AG09319 (cell line): Measurements from ENCODE around the gene RRP15.
A peak's percentile ranks its signal among the peaks of the same experiment; 100 is the strongest.

Experiments
- DNase-seq: peaks from one replicate; pipeline ENCODE4 v3.0.0-alpha.2; 2010; ENCODE audit warnings: low read depth; ENCODE audit errors: extremely low read depth
- TF ChIP-seq, protein P1 (sequence below): IDR thresholded peaks from 2 replicates; pipeline ENCODE4 v1.5.1; 2011; ENCODE audit warnings: low read depth, mild to moderate bottlenecking, inconsistent platforms, low read length, moderate library complexity

Gene RRP15, protein sequence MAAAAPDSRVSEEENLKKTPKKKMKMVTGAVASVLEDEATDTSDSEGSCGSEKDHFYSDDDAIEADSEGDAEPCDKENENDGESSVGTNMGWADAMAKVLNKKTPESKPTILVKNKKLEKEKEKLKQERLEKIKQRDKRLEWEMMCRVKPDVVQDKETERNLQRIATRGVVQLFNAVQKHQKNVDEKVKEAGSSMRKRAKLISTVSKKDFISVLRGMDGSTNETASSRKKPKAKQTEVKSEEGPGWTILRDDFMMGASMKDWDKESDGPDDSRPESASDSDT

DNA sequence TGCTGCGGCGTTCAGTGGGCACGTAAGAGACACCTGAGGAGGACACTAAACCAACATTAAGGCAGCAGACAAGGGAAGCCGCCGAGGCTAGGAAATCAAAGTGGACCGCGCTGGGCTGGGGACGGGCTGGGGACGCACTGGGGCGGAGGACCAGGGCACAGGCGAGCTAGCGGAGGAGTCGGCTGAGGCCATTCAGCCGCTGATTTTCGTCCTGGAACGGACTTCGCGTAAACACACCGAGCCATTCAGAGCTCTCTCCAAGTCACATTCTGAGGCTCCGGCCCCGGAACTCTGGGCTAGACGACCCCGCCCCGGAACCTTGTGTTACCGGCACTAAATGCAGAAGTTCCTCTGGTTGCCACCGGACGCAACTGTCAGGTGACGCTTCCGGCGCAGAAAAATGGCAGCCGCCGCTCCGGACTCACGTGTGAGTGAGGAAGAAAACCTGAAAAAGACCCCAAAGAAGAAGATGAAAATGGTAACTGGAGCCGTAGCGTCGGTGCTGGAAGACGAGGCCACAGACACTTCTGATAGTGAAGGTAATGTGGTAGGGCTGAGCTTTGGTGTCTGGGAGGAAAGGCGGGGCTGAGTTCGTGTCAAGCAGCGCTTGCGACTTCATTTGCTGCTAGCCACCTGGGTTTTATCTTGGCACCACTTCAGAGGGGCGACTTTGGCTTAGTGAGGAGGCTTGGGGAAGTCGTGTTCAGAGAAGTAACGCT is at the start of gene RRP15:
TSS of gene RRP15 (plus strand) at position 377 of the 719 bp plus-strand sequence. CDS start at position 401, 24 bp downstream.
- DNase-seq = peak; percentile 71
- TF ChIP-seq, protein P1, sequence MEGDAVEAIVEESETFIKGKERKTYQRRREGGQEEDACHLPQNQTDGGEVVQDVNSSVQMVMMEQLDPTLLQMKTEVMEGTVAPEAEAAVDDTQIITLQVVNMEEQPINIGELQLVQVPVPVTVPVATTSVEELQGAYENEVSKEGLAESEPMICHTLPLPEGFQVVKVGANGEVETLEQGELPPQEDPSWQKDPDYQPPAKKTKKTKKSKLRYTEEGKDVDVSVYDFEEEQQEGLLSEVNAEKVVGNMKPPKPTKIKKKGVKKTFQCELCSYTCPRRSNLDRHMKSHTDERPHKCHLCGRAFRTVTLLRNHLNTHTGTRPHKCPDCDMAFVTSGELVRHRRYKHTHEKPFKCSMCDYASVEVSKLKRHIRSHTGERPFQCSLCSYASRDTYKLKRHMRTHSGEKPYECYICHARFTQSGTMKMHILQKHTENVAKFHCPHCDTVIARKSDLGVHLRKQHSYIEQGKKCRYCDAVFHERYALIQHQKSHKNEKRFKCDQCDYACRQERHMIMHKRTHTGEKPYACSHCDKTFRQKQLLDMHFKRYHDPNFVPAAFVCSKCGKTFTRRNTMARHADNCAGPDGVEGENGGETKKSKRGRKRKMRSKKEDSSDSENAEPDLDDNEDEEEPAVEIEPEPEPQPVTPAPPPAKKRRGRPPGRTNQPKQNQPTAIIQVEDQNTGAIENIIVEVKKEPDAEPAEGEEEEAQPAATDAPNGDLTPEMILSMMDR = no peak

DNA sequence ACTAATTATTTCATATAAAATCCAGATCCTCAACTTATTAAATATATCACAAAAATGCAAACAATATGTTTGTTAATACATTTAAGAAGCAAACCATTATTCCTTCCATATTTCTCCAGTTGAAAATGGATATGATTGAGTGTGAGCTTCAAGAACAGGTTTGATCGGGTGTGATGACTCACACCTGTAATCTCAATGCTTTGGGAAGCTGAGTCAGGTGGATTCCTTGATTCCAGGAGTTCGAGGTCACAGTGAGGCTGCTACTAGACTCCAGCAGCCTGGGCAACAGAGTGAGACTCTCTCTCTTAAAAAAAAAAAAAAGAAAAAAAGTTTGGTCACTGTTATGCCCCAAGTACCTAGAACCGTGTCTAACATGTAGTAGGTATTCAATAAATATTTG is 42.9 kb upstream of the RRP15 start:
- no peak for DNase-seq
- TF ChIP-seq, protein P1 = no peak

DNA sequence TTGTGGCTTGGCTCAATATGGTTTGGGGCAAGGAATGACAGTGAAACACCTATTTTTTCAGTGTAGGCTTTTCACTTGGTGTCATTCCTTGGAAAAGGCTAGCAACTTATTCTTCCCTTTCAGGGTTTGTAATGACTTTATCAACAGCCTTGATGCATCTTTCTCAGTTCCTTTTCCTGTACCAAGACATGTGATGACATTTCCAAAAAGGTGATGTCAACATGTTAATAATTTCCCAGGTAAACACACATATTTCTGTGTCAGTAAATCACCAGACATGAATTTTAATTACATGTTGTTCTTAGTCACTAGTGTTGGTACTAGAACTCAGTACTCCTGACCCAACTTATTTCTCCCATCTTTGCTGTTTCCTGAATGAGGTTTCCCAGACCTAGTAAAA is 37.8 kb upstream of the RRP15 start:
- TF ChIP-seq, protein P1 = no peak
- no peak for DNase-seq

DNA sequence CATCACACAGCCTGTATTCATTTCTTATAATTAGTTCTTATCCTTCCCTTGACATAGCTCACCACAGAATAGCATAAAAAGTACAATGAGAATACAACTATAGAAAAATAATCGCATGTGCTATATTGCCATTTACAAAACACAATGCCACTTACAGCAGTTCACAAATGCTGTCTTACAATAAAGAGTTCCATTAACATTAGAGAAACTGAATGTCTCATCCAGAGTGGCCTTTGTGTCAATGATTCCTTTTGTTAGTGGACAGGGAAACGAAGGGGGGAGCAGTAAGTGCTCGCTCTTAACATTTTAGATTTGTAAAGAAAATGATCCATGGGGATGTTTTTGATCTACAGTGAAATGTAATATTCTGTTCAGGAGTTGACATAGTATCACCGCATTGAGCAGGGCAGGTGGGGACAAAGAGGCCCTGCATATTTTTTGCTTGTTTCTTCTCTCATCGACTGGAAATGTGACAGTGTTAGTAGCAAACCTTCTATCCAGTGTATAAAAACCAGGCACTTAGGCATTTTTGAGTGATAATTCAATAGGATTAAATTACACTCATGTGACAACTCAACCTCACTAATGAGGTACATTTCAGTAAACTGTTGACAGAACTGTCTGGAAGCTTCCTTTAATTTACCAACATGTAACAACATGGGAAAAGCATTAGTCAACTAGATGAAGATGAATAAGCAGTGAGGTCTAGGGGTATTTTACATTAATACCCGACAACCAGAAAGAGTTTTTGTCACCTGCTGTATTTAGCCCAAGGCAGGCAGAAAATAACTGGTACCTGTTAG is 35.6 kb upstream of the RRP15 start:
- TF ChIP-seq, protein P1 = no peak
- DNase-seq = no peak

DNA sequence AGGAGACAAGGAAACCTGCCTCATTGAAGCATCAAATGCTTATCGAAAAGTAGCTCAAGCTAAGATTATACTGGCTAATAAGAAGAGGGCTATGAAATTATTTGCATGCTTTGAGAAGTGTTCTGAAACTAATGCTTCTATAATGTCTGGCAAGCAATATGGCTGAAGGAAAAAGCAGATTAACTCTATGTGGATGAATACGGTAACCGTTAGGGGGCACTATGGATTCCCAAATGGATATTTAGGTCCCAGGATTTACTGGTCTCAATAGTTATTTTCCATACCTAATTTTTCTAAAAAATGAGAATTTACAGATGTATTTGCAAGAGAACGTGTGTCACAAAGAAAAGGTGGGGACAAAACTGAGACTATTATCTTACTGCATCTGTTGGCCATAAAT is 34.6 kb upstream of the RRP15 start:
- TF ChIP-seq, protein P1 = no peak
- DNase-seq = no peak

DNA sequence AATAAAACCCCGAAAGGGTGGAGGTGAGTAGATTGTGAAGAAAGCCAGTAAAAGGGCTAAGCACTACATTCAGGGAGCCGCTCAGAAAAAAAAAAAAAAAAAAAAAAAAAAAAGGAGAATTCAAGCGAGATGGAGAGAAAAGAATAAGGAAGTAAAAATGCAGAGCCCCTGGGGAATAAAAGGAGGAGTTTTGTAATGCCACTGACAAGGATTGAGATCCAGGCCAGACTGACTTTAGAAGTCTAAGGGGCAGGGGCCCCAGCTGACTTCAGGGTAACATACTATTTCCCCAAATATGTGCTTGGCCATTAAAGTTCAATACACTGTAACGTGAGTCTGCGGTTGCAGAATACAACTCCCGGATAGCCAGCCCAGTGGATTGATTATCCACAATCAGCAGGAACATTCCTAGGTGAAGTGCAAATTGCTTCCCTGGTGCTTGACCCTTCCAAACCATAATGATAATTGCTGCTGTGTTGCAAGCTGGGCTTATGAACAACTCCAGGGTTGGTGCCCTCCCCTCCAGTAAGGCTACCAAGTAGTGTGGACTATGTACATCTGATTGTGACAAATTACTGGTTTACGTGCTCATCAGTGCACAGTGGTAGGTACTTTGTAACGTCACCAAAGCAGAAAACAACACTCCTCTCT is 30.7 kb upstream of the RRP15 start:
- TF ChIP-seq, protein P1 = no peak
- no peak for DNase-seq
